DND-41 (cell line): ENCODE results near the gene GOPC.

Experiments
- ATAC-seq: fragments of 200-7000 bp; cut with Tn5 transposase; 3 replicates; pipeline ENCODE4 v1.9.1; 2021; ENCODE audit warnings: low read depth; ENCODE audit not compliant: insufficient read depth
- DNase-seq: peaks from one replicate; pipeline ENCODE4 v3.0.0-alpha.2; 2020
- H2AFZ ChIP-seq: 2 replicates; pipeline ENCODE4 v1.6.0; 2012; ENCODE audit warnings: low read depth, low read length
- H3K27ac ChIP-seq: 2 replicates; pipeline ENCODE4 v1.5.1; 2012; ENCODE audit warnings: low read length, inconsistent platforms
- H3K27me3 ChIP-seq: fragments of 200-600 bp; sonication (generic); 2 replicates; pipeline ENCODE4 v1.6.0; 2012; ENCODE audit warnings: low read length, mild to moderate bottlenecking, inconsistent platforms; ENCODE audit not compliant: insufficient read depth, poor library complexity
- H3K36me3 ChIP-seq: 2 replicates; pipeline ENCODE4 v1.5.1; 2012; ENCODE audit warnings: low read length, inconsistent platforms; ENCODE audit not compliant: insufficient read depth
- H3K4me1 ChIP-seq: 2 replicates; pipeline ENCODE4 v1.5.1; 2012; ENCODE audit warnings: mild to moderate bottlenecking, low read length; ENCODE audit not compliant: insufficient read depth
- H3K4me2 ChIP-seq: 2 replicates; pipeline ENCODE4 v1.6.0; 2012; ENCODE audit warnings: mild to moderate bottlenecking, moderate library complexity, low read length, inconsistent platforms; ENCODE audit not compliant: insufficient read depth
- H3K4me3 ChIP-seq, 2 experiments: fragments of 200-600 bp in 1 of 2; shearing (Covaris generic) in 1 of 2; 2 replicates each; pipeline ENCODE4 v1.5.1; 2012 to 2016; ENCODE audit warnings: inconsistent platforms in 2 of 2, low read length in 2 of 2, mild to moderate bottlenecking in 2 of 2, low read depth in 1 of 2, moderate library complexity in 1 of 2
- H3K79me2 ChIP-seq: 2 replicates; pipeline ENCODE4 v1.6.0; 2012; ENCODE audit warnings: low read length, inconsistent platforms; ENCODE audit not compliant: insufficient read depth
- H3K9ac ChIP-seq: 2 replicates; pipeline ENCODE4 v1.6.0; 2012; ENCODE audit warnings: low read depth, mild to moderate bottlenecking, inconsistent platforms, low read length, moderate library complexity
- H3K9me3 ChIP-seq: 2 replicates; pipeline ENCODE4 v1.5.1; 2012; ENCODE audit warnings: low read length, moderate library complexity, mild to moderate bottlenecking, inconsistent platforms; ENCODE audit not compliant: insufficient read depth, severe bottlenecking
- H4K20me1 ChIP-seq: 2 replicates; pipeline ENCODE4 v1.6.0; 2012; ENCODE audit warnings: low read length; ENCODE audit not compliant: insufficient read depth
- CTCF ChIP-seq: IDR thresholded peaks from 2 replicates; pipeline ENCODE4 v1.5.1; 2012; ENCODE audit warnings: borderline replicate concordance, low read length, moderate library complexity, mild to moderate bottlenecking; ENCODE audit not compliant: poor library complexity, severe bottlenecking; ENCODE audit errors: extremely low read depth
- EZH2 ChIP-seq: IDR thresholded peaks from 3 replicates; pipeline ENCODE4 v1.6.1; 2012; ENCODE audit warnings: borderline replicate concordance, low read depth, mild to moderate bottlenecking, moderate library complexity, low read length, inconsistent platforms; ENCODE audit not compliant: severe bottlenecking

Gene GOPC

GRCh38 chr6:117603821-117604220 lies 1.5 kb upstream of the GOPC start:
- no peak for TF ChIP-seq CTCF
- TF ChIP-seq EZH2 = no peak
- Histone ChIP-seq H3K27ac (no peak overlapping the region), H3K79me2 (peaks cover 35% of the 10 kb centered on the region), H3K9me3 (no peaks in the 10 kb centered on the region), H3K4me1 (peaks cover 42% of the 10 kb centered on the region), H4K20me1 (peaks cover 4% of the 10 kb centered on the region; the same call in 1 of the 2 replicates), H3K27me3 (no peaks in the 10 kb centered on the region), H3K4me2 (peak overlapping the region; percentile 63; the same call in 1 of the 2 replicates), H3K4me3 (no peak overlapping the region), H3K36me3 (peaks cover 6% of the 10 kb centered on the region), H2AFZ (peak overlapping the region; percentile 98), H3K9ac (no peak overlapping the region)
- ATAC-seq (no peak), DNase-seq (no peak)

DNA sequence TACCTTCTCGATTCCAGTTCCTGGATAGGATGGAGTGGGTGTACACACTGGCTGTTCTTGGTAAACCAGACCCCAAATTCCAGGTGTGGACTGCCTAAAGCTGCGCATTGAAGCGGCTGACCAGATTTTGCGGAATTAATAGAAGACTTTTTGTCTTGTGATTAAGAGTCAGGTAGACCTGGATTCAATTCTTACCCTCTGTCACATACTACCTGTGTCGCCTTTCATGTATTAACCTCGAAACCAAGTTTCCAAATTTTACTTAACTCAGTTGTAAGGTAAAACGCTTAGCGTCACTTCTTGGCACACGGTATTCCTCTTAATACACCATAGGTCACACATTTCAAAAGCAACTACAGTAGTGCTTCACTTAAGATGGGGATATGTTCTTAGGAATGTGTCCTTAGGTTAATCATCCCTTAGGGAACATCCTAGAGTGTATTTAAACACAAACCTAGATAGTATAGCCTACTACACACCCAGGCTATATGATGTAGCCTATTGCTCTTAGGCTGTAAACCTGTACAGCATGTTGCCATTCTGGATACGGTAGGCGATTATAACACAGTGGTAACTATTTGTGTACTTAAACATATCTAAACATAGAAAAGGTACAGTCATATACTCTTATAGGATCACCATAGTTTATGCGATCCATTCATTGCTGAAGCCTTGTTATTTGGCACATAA lies 733 bp upstream of the GOPC start:
- Histone ChIP-seq H3K4me1 (peaks cover 48% of the 10 kb centered on the region), H2AFZ (peak overlapping the region; percentile 98), H4K20me1 (peaks cover 9% of the 10 kb centered on the region; the same call in 1 of the 2 replicates), H3K4me3 (peak overlapping the region; percentile 83 to 88; a peak in 3 of 4 replicates), H3K9ac (peak overlapping the region; percentile 87), H3K36me3 (peaks cover 14% of the 10 kb centered on the region), H3K9me3 (no peaks in the 10 kb centered on the region), H3K79me2 (peaks cover 43% of the 10 kb centered on the region), H3K27ac (peak overlapping the region; percentile 98), H3K27me3 (no peaks in the 10 kb centered on the region), H3K4me2 (peak overlapping the region; percentile 63)
- DNase-seq (no peak), ATAC-seq (no peak)
- no peak for TF ChIP-seq EZH2

GRCh38 chr6:117601811-117602150 lies 530 bp downstream of the GOPC start:
- TF ChIP-seq CTCF (no peak), EZH2 (no peak)
- H4K20me1 ChIP-seq = peaks cover 9% of the 10 kb centered on the region; the same call in 1 of the 2 replicates
- H3K4me1 ChIP-seq = peaks cover 48% of the 10 kb centered on the region
- H3K9ac ChIP-seq = peak overlapping the region; percentile 87
- no peaks in the 10 kb centered on the region for H3K27me3 ChIP-seq
- peak overlapping the region; percentile 83 to 88 for H3K4me3 ChIP-seq
- peaks cover 25% of the 10 kb centered on the region for H3K36me3 ChIP-seq
- H3K27ac ChIP-seq = peak overlapping the region; percentile 98
- DNase-seq = no peak
- H3K79me2 ChIP-seq = peaks cover 55% of the 10 kb centered on the region
- ATAC-seq = peak; percentile 1; the same call in 2 of the 3 replicates
- H3K4me2 ChIP-seq = peak overlapping the region; percentile 63
- no peaks in the 10 kb centered on the region for H3K9me3 ChIP-seq
- peak overlapping the region; percentile 79 for H2AFZ ChIP-seq

GRCh38 chr6:117600008-117600743 lies 2.1 kb downstream of the GOPC start:
- Histone ChIP-seq H3K36me3 (peaks cover 25% of the 10 kb centered on the region), H3K27ac (peak overlapping the region; percentile 25), H3K79me2 (peaks cover 70% of the 10 kb centered on the region), H2AFZ (no peak overlapping the region), H3K9me3 (no peaks in the 10 kb centered on the region), H3K4me3 (peak overlapping the region; percentile 83 to 88; a peak in 3 of 4 replicates), H4K20me1 (peaks cover 12% of the 10 kb centered on the region; the same call in 1 of the 2 replicates), H3K27me3 (no peaks in the 10 kb centered on the region), H3K9ac (peak overlapping the region; percentile 87), H3K4me2 (peak overlapping the region; percentile 63), H3K4me1 (peaks cover 48% of the 10 kb centered on the region)
- DNase-seq (peak; percentile 39), ATAC-seq (0 out of 3 replicates have a peak, but pooled peaks have one; percentile 25)
- no peak for TF ChIP-seq CTCF
- no peak for TF ChIP-seq EZH2
